ENCODE results near the gene PLPPR5.
"Not testable (repeated sequence)": the region's sequence is repeated elsewhere in the genome, so short reads cannot be mapped to it uniquely, and the experiment has no call there.

PLPPR5 gene, protein sequence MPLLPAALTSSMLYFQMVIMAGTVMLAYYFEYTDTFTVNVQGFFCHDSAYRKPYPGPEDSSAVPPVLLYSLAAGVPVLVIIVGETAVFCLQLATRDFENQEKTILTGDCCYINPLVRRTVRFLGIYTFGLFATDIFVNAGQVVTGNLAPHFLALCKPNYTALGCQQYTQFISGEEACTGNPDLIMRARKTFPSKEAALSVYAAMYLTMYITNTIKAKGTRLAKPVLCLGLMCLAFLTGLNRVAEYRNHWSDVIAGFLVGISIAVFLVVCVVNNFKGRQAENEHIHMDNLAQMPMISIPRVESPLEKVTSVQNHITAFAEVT

DNA sequence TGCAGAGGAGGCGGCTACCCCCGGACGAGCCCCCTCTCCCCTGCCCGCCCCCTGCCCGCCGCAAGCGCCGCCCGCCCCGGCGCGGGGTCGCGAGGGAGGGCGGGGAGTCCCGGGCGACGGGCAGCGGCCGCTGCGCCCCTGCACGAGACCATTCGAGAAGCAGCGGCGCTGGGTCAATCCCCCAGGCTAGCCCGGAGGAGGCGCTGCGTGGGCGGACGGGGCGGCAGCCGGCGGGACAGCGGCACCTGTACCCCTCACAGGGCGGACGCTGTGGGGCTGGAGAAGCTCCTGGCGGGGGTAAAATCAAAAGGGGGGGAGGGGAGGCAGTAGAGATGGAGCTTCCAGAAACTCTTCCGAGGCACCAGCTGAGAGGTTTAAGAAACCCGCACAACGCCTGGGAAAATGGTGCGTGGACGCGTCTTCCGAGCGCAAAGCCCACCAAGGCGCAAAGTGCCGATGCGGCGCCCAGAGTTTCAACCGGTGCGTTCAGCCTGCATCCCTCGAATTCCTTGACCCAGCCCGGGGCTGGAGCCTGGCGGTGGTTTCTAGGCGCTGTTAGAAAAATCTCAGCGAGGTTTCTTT lies at the start of gene PLPPR5:
Gene PLPPR5 (minus strand): TSS at position 1 of the 582 bp plus-strand sequence. CDS start 190 bp downstream, outside the sequence.
- DNase-seq: peak; percentile 8

DNA sequence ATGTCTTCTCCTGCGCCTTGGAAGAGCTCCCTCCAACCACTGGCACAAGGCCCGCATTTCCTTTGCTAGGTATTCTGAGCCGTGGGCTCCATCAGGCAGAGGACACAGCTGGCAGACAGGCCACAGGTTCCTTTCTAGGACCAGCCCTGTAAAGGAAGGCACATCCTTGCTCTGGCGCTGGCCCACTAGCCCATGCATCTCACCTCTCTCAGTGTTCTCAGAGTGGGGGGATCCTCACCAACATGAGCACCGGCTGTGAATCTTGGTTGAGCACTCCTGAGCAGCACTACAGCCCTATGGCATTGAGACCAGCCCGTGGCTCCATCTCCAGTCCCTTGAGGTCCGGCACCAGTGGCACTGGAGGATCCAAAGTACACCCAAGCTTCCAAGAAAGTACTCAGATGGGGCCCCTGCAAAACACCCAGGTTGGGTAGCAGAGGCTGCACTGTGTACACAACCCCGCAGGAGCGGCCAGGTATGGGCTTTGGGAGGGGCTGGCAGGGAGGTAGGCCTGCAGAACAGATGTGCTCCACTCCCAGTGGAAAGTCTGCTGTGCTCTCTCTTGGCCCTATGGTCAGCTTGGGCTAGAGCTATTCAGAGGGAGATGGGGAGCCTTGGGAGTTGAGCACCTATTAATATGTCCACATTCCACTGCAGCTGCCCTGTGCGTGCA lies 47.1 kb upstream of the PLPPR5 start:
- DNase-seq: no peak

DNA sequence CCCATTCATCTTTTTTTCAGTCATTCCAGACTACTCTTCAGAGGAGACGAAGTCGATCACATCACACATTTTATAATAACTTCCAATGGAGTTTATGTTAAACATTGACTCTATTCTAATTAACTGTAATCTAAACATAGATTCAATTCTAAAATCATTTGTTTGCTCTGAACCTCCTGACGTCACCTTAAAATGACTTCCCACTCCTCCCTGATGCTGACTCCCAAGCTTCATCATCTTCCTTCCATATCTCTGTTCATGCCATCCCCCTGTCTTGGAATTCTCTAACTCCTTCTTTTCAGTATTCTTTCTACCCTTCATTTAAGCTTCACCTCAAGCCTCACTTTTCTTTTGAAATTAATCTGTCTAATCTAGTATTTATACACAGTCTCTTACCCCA lies 45.1 kb upstream of the PLPPR5 start:
- DNase-seq: no peak

DNA sequence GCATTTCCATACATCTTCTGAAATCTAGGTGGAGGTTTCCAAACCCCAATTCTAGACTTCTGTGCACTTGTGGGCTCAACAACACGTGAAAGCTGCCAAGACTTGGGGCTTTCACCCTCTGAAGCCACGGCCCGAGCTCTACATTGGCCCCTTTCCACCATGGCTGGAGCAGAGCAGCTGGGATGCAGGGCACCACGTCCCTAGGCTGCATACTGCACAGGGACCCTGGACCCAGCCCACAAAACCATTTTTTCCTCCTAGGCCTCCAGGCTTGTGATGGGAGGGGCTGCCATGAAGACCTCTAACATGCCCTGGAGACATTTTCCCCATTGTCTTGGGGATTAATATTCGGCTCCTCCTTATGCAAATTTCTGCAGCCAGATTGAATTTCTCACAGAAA lies 32.1 kb upstream of the PLPPR5 start:
- not testable (repeated sequence) for DNase-seq

DNA sequence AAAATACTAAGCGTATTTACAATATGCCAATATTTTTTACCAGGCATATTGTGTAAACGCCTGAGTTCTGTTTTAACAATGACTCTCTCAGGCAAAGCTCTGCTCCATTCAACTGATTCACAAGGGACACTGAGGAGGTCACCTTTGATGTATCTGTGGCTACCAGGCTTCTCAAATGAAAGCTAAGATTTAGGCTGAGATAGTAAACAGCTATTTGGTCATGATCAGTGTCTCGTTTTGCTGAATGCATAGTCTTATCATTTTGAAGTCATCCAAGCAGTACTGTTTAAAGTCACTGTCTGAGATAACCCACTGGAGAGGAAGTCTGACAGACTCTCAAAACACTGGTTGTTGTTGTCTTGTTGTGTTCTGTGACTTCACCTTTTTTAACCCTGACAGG lies 13.7 kb upstream of the PLPPR5 start:
- DNase-seq: no peak

DNA sequence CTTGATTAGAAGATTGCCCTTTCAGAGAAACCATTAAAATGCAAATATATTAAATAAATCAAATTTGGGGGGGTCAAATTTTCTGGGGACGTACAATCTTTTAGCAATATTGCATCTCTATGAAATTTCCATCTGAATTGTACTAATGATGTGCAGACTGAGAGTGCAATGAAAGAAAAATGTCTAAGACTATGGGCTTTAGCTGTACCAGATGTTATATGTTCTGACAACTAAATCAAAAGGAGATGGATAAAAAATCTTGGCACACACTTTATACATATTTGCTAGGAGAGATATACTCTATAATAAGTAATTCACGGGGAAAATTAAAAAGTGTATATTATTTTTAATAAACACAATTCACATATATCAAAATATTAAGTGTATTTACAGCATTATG lies 13.0 kb upstream of the PLPPR5 start:
- no peak for DNase-seq

DNA sequence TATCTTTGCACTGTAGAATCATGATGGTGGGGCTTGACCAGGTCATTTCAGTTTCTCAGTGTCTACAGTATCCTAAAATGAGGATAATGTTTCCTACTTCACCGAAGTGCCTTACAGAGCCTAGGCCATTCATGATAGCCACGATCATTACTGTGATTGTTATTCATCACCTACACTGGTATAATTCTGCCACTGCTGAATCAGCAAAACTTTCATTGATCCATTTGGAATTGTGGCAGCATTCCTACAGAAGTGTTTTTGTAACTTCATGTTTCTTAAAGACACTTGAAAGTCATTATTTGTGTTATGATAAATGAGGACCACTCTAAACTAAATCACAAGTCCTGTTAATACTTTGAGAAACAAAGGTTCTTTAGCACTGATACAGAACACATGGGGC lies 6.0 kb upstream of the PLPPR5 start:
- no peak for DNase-seq

DNA sequence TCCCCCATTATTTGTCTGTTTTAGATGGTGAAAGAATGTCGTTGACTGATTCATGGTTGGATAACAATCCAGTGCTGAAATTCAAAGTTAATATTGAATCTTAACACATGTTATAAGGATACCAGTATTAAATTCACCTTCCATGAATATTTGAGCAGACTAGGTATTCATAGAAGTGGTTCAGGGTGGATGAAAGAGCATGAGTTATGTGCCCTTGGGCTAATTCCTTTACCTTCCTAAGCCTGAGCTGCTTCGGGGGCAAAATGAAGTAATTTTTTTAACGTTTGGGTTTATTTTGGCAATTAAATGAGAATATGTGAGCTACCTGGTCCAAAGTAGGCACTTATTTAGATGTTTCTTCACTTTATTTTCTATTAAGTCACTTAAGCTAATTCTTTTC lies 2.7 kb upstream of the PLPPR5 start:
- no peak for DNase-seq

DNA sequence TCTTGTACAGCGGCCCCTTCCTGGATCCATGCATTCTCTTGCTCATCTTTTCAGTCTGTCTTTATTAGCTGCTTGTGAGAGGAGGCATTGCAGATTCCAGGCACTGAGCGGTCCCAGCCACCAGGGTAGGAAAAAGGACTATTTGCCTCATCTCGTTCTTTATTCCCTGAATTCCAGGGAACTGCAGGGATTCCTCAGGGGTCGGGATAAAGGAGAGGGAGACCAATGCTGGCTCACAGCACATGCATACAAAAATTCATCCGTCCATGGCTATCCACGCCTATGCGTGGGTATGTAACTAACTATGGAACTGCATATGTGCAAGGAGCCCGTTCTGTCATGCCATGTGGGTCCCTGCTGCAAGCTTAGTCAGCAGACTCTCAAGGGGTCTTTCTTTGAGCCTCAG lies 879 bp upstream of the PLPPR5 start:
- no peak for DNase-seq

DNA sequence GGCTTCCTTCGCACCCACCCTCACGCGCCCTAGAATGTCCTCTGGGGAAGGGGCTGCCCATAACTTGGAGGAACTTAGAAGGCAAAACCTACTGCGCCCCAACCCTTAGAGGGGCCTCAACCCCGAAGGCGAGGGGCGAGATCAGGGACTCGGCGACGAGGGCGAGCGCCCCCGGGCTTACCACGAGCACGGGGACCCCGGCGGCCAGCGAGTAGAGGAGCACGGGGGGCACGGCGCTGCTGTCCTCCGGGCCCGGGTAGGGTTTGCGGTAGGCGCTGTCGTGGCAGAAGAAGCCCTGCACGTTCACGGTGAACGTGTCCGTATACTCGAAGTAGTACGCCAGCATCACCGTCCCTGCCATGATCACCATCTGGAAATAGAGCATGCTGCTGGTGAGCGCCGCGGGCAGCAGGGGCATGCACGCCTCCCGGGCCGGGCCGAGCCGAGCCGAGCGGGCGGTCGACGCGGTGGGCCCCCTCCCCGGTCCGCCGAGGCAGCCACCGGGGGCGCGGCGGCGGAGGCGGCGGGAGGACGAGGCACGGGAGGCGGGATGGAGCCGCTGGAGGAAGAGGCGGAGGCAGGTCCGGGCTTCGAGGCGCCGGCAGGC lies 304 bp downstream of the PLPPR5 start:
- DNase-seq: peak; percentile 19

DNA sequence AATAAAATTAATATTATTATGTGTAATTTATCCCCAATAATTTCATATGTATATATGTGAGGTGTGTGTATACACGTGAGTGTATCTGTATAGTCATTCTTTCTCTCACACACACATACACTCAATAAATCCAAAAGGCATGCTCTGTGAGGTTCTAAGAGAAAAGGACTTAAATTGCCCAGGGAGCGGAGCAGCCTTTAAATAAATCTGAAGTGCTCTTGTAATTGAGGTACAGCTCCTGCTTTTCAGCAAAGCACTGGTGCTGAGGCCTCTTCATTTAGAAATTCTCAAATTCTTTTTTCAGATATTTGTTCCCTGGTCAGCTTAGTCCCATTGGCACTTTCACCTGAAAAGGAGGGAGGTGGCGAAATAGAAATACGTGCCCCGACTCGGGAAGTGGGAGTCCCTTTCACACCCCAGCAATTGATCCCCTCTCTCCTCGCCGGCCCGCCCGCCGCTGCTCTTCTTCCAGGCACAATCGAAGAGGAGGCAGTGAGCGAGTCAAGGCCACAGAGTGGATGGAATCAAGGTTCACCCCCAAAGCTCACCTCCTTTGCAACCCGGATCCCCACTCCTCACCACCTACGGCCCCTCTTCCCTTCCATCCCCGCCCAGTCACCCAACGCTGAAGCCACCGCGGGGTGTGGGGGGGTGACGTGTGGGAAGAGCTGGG lies 944 bp downstream of the PLPPR5 start:
- DNase-seq: no peak

DNA sequence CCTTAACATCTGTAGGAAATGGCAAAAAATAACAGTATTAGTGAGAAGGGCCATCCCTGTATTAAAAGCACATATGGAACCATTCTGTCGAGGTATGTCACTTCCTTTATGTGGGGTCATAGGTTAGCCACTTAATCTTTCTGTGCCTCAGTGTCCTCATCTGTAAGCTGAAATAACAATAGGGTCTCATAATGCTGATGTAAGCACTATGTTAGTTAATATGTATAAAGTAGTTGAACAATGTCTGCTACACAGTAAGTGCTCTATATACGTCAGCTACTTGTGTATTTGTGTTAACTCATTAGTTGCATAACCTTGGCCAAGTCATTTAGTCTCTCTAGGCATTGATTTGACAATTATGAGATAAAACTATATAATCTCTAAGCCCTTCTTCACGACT lies 11.8 kb downstream of the PLPPR5 start:
- DNase-seq: no peak

DNA sequence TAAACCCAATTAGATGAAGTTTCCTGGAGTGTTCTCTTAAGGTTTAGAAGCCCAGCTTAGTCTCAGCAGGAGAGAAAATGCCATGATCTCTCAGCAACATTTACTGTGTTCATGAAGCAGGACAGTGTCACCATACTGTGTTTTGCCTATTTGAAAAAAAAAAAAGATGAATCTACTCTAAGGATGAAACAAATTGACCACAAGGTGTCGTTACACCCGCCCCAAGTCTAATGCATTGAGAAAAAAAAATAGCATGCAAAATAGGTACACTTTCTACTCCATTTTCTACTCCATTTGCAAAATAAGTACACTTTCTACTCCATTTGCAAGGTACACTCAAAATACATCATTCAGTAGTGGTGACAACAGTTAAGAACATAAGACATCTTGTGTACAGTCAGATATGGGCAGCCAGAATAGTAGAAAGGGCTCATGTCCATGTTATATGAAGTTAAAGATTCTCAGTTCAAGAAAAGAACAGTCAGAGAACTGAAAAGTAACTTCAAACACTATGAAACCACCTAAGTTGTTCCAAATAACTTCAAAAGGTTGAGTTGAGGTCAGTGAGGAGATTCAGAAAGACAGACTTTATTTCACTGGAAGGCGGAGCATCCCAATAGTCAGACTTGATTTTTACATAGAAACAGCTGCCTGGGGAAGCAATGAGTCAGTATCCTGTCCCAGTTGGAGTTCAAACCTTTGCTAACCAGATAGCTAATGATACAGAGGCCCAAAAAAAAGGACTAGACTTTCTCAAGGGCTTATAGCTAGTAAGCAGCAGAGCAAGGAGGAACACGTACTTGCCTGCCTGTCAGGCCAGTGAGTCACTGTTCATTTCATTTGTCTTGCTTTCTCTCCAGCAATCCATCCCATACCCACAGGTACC lies 13.3 kb downstream of the PLPPR5 start:
- DNase-seq: no peak

DNA sequence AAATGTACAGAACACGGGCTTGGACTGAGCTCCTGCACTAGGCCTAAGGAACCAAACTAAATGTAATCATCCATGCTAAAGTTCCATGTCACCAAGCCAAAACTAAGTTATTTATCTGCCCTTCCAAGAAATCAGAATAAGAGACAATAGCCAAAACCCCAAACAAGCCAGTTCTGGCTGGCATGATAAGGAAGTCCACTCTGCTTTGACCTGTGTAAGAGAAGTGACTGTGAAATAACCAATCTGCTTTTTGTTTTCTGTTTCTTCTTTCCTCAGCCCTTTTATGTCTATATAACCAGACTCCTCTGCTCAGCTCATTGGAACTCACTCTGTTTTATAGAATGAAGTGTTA lies 15.1 kb downstream of the PLPPR5 start:
- DNase-seq: no peak

DNA sequence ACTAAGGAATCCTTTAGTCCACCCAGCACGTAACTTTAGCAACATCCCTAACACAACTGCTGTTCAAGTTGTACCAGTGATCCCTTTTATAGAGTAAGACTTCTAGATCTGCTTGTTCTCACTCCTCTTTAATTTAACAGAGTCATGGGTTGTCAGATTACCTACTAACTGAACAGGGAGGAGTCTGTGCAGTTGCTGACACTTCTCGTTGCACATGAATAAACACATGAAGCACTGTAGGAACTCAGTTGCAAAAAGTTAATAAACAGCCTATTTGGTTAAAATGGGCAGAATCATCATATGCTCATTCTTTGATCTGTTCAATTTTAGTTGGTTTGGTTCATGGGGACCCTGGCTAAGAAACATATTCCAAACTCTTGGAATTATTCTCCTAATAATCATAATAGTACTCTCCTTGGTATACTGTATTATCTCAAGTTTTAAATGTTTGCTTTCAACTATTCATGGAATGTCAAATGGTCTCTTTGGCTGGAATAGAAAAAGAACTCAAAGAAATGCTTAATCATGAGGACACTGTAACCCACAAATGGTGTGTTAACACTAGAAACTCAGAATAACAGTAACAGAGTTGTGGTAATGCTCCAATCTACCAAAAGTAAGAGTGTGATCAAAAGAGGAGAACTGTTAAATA lies 15.6 kb downstream of the PLPPR5 start:
- no peak for DNase-seq

DNA sequence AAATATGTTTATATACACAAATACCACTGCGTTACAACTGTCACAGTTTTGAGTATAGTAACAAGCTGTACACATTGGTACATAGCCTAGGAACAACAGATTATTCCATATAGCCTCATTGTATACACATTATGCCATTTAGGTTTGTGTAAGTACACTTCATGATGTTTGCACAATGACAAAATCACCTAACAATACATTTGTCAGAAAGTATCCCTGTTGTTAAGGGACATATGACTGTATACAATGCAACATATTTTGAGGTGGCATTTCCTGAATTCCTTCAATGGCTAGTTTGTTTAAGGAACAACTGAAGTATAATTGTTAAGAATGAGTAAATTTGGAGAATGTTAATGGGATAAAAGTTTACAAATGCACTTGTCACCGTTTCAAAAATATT lies 19.0 kb downstream of the PLPPR5 start:
- DNase-seq: no peak

DNA sequence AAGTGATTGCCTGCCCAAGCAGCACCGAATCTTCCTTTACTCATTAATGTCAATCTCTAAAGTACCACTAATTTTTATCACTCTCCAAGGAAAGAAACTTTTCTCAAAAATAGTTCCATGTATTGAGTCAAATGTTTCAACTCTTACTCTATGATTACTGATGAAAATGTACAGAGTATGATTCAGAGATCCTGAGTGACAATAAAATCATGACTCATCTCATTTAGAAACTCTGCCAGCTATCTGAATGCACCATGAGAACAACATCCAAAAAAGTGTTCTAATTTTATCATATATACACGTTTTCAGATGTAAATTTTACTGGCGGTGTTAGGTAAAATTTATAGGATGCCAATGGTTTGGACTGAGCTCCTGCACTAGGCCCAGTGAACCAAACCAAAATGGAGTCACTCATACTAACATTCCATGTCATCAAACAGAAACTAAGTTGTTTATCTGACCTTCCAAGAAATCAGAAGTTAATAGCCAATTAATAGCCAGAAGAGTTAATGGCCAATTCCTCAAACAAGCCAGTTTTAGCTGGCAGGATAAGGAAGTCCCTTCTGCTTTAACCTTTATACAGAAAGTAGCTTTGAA lies 22.6 kb downstream of the PLPPR5 start:
- DNase-seq: no peak

DNA sequence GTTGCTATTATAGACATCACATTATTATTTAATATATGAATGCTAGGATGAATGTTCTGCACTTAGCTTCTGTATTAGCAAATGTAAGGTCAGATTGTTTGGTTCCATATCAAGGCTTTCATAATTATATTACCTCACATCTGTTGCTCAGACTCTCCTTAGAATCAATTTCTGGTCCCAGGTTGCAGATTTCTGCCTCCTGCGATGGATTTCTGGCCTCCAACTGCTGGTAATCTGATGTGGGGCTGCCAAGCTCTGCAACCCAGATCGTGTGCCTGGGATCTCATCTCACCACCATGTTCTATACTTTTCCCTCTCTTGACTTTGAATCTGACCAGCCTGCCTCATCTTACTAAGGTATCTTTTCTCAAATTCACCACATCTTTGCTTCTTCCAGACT lies 25.2 kb downstream of the PLPPR5 start:
- DNase-seq: no peak

DNA sequence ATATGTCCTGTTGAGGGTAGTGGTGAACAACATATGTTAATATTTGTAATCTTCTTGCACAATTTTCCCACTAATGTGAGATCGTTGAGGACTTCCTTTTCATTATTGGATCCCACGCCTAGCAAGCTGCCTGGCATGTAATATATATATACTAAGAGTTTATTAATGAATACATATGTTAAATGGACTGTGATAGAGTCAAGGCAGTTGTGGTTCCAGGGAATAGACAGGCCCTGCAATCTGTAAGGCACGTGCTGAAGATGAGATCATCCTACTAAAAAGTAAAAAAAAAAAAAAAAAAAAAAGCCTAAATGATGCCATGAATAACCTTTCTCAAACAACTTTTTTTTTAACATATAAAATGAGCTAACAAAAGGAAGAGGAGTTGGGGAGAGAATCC lies 28.9 kb downstream of the PLPPR5 start:
- DNase-seq: no peak

DNA sequence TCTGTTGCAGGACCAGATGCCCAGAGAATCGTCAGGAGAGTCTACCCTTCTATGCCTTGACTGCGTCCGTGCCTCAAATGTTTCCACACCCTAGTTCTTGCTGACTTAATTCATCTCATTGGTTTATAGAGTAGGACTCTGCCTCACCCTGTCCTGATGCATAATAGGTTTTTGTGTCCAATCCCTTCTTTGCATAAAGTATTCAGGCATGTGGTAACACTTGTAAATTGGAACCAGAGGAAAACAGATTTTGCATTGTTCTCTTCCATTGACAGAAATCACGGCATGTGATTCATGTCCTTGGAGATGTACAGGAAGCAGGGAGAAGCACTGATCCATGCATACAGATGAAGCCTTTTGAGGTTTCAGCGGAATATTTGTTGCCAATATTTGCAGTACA lies 29.5 kb downstream of the PLPPR5 start:
- DNase-seq: no peak

DNA sequence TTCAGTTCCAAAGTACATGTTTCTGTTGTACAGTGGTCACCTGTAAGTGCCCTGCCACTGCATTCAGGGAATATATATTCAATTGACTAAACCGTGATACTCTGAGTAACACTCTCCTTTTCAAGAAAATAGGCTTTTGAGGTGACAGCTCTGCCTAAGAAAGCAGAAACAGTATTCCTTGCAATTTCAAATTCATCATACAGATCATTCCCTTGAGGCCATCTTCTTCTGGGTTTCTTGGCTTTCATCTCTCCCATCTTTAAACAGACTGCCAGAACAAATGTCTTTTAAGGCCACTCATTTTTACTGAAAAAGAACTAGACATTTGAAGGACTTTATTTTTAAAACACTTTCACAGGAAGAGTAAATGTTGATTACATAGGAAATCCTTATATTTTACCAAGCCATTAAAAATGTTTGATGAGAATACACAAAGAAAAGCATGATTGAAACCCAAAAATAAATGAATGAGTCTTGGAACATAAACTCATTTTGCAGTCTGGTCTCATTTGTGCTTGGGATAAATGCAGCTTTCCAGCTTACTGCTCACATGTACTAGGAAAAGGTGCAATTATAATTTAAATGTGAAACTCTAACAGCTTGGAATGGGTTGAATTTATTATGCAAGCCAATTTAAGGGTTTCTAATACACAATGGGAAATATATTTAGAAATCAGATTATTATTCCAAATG lies 34.7 kb downstream of the PLPPR5 start:
- DNase-seq: no peak
